K562 (cell line): ENCODE data around the gene ADM2. TPM values are rescaled to one million over a fixed set of nuclear protein-coding genes. Genes with fewer than 3 reads are reported as not detected.

Source experiments
- ARID2 ChIP-seq: fragments of 450-650 bp; IDR thresholded peaks from 2 replicates; pipeline ENCODE4 v1.6.1; 2017; ENCODE audit warnings: antibody characterized with exemption, mild to moderate bottlenecking
- BACH1 ChIP-seq: fragments of 200-800 bp; sonication (Bioruptor generic); IDR thresholded peaks from 2 replicates; pipeline ENCODE4 v1.6.1; 2016; ENCODE audit warnings: missing genetic modification characterization, missing compliant biosample characterization
- CEBPB ChIP-seq: fragments of 450-650 bp; IDR thresholded peaks from 2 replicates; pipeline ENCODE4 v1.6.1; 2016; ENCODE audit warnings: missing genetic modification characterization, missing compliant biosample characterization
- E2F5 ChIP-seq: sonication (generic); formaldehyde crosslinking; IDR thresholded peaks from 2 replicates; pipeline ENCODE4 v1.8.0; 2022; ENCODE audit warnings: mild to moderate bottlenecking, missing genetic modification reagents
- HNRNPH1 ChIP-seq: fragments of 200-400 bp; formaldehyde crosslinking; optimal IDR thresholded peaks from 2 replicates; pipeline ENCODE3; 2017; ENCODE audit warnings: low read depth, mild to moderate bottlenecking, low read length, moderate library complexity
- HNRNPK ChIP-seq: fragments of 200-400 bp; formaldehyde crosslinking; IDR thresholded peaks from one replicate; pipeline ENCODE4 v1.6.1; 2018; ENCODE audit warnings: mild to moderate bottlenecking, low read depth, low read length; ENCODE audit not compliant: poor library complexity, severe bottlenecking
- NR2C1 ChIP-seq, 2 experiments: fragments of 450-650 bp; IDR thresholded peaks; 2 replicates each; pipeline ENCODE4 v1.6.1; 2017; ENCODE audit warnings: mild to moderate bottlenecking in 2 of 2, antibody characterized with exemption in 1 of 2, inconsistent platforms in 1 of 2, missing compliant biosample characterization in 1 of 2, missing genetic modification characterization in 1 of 2
- PCBP2 ChIP-seq: fragments of 200-400 bp; formaldehyde crosslinking; IDR thresholded peaks from 2 replicates; pipeline ENCODE4 v1.6.1; 2018; ENCODE audit warnings: low read length, low read depth, mild to moderate bottlenecking, moderate library complexity; ENCODE audit not compliant: poor library complexity, severe bottlenecking
- POLR2AphosphoS2 ChIP-seq: IDR thresholded peaks from 2 replicates; pipeline ENCODE4 v1.6.1; 2012; ENCODE audit warnings: low read length, improper control_type of control experiment
- POLR2G ChIP-seq: fragments of 200-400 bp; formaldehyde crosslinking; IDR thresholded peaks from 2 replicates; pipeline ENCODE4 v1.6.1; 2017; ENCODE audit warnings: low read depth, mild to moderate bottlenecking, antibody characterized with exemption, low read length, moderate library complexity
- POU5F1 ChIP-seq: fragments of 150-350 bp; IDR thresholded peaks from 2 replicates; pipeline ENCODE4 v1.6.1; 2014; ENCODE audit warnings: borderline replicate concordance, low read length, low read depth, mild to moderate bottlenecking; ENCODE audit not compliant: partially characterized antibody
- PTTG1 ChIP-seq: fragments of 450-650 bp; IDR thresholded peaks from 2 replicates; pipeline ENCODE4 v1.6.1; 2016; ENCODE audit warnings: low read depth, mild to moderate bottlenecking, missing genetic modification characterization, missing compliant biosample characterization
- RBFOX2 ChIP-seq: fragments of 200-400 bp; formaldehyde crosslinking; IDR thresholded peaks from 2 replicates; pipeline ENCODE4 v1.6.1; 2017; ENCODE audit warnings: low read depth, mild to moderate bottlenecking, low read length, moderate library complexity
- RFX7 ChIP-seq: fragments of 250-450 bp; sonication (Bioruptor Pico); IDR thresholded peaks from 2 replicates; pipeline ENCODE4 v1.5.1; 2021; ENCODE audit warnings: mild to moderate bottlenecking
- TAF9B ChIP-seq: fragments of 450-650 bp; IDR thresholded peaks from 2 replicates; pipeline ENCODE4 v1.6.1; 2018; ENCODE audit warnings: mild to moderate bottlenecking; ENCODE audit not compliant: partially characterized antibody
- TBP ChIP-seq: optimal IDR thresholded peaks from 2 replicates; pipeline ENCODE3; 2011; ENCODE audit warnings: low read depth, low read length, improper control_type of control experiment
- TGIF2 ChIP-seq: sonication (generic); formaldehyde crosslinking; IDR thresholded peaks from 2 replicates; pipeline ENCODE4 v1.8.1; 2022; ENCODE audit warnings: mild to moderate bottlenecking, missing genetic modification reagents, moderate library complexity
- ZFX ChIP-seq: sonication (generic); formaldehyde crosslinking; IDR thresholded peaks from 2 replicates; pipeline ENCODE4 v1.8.0; 2022; ENCODE audit warnings: mild to moderate bottlenecking, missing genetic modification reagents, moderate library complexity
- ZNF124 ChIP-seq: sonication (generic); formaldehyde crosslinking; IDR thresholded peaks from 2 replicates; pipeline ENCODE4 v1.8.1; 2022; ENCODE audit warnings: missing genetic modification reagents
- ZNF134 ChIP-seq: fragments of 250-450 bp; sonication (Bioruptor Pico); conservative IDR thresholded peaks from 2 replicates; pipeline ENCODE4 v1.4.0; 2020
- ZNF76 ChIP-seq: fragments of 250-450 bp; sonication (Bioruptor Pico); IDR thresholded peaks from 2 replicates; pipeline ENCODE4 v1.4.0; 2020; ENCODE audit warnings: mild to moderate bottlenecking, moderate library complexity, borderline replicate concordance
- polyA plus RNA-seq, 8 experiments: library from polyadenylated mRNA; depleted of rRNA in 4 of 8; stranded (reverse) in 5 of 8; unstranded in 3 of 8; fragments of >200 nt; fragmentation: Nextera tagmentation in 2 of 8; fragmentation: Illumina TruSeq in 1 of 8; extraction: Ambion mirVana in 2 of 8; extraction: Trizol in 1 of 8; gene quantifications; 2 replicates each; pipeline versions ENCODE4 v1.2.1 to v1.2.3, GENCODE V29; 2011 to 2014; ENCODE audit warnings: inconsistent platforms in 1 of 8, missing spikeins in 1 of 8
- total RNA-seq, 7 experiments: library from RNA; depleted of rRNA in 6 of 7; stranded (reverse); fragments of >200 nt in 6 of 7; fragmentation: Illumina TruSeq in 2 of 7; extraction: Trizol in 2 of 7; gene quantifications; 2 replicates each; pipeline versions ENCODE4 v1.2.1 to v1.2.3, GENCODE V29; 2011 to 2021; ENCODE audit warnings: low replicate concordance in 1 of 7
- TF ChIP-seq, protein P1 (sequence below): fragments of 450-650 bp; formaldehyde crosslinking; IDR thresholded peaks from 2 replicates; pipeline ENCODE4 v1.4.0; 2020; ENCODE audit warnings: mild to moderate bottlenecking
- TF ChIP-seq, protein P2 (sequence below): IDR thresholded peaks from 3 replicates; pipeline ENCODE4 v1.6.1; 2011; ENCODE audit warnings: borderline replicate concordance, mild to moderate bottlenecking; ENCODE audit not compliant: insufficient read length, insufficient read depth
- TF ChIP-seq, protein P3 (sequence below), 2 experiments: fragments of 450-650 bp; IDR thresholded peaks; 2 replicates each; pipeline ENCODE4 v1.6.1; 2016

ADM2 gene
- total and polyA plus RNA-seq, 9 of the 15 experiments (the other 6 are each of a cell fraction or from before 2014, with no cell fraction given), result 0.11 to 5.1 (median 0.38) TPM

- TF ChIP-seq ZNF76 (CRISPR knock-in tag) (no peak), POU5F1 (no peak), CEBPB (tag) (no peak), TAF9B (no peak), TGIF2 (CRISPR knock-in tag) (no peak), RFX7 (no peak), HNRNPK (no peak), NR2C1 (IDR thresholded peaks at IDR 0.05) (no peak), NR2C1 (tag; IDR thresholded peaks at IDR 0.05) (no peak), PCBP2 (no peak), RBFOX2 (0 out of 2 replicates have a peak, but pooled peaks have one; percentile 11), ZNF124 (CRISPR knock-in tag) (no peak), HNRNPH1 (no peak), BACH1 (no peak), PTTG1 (tag) (no peak), POLR2AphosphoS2 (peak; percentile 79), TBP (no peak), ZFX (no peak), ARID2 (no peak), ZNF134 (CRISPR knock-in tag) (no peak), POLR2G (peak; percentile 72), E2F5 (CRISPR knock-in tag) (no peak)
- TF ChIP-seq, protein P1, sequence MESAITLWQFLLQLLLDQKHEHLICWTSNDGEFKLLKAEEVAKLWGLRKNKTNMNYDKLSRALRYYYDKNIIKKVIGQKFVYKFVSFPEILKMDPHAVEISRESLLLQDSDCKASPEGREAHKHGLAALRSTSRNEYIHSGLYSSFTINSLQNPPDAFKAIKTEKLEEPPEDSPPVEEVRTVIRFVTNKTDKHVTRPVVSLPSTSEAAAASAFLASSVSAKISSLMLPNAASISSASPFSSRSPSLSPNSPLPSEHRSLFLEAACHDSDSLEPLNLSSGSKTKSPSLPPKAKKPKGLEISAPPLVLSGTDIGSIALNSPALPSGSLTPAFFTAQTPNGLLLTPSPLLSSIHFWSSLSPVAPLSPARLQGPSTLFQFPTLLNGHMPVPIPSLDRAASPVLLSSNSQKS, result no peak
- TF ChIP-seq, protein P2, sequence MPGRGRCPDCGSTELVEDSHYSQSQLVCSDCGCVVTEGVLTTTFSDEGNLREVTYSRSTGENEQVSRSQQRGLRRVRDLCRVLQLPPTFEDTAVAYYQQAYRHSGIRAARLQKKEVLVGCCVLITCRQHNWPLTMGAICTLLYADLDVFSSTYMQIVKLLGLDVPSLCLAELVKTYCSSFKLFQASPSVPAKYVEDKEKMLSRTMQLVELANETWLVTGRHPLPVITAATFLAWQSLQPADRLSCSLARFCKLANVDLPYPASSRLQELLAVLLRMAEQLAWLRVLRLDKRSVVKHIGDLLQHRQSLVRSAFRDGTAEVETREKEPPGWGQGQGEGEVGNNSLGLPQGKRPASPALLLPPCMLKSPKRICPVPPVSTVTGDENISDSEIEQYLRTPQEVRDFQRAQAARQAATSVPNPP, result no peak
- TF ChIP-seq, protein P3, sequence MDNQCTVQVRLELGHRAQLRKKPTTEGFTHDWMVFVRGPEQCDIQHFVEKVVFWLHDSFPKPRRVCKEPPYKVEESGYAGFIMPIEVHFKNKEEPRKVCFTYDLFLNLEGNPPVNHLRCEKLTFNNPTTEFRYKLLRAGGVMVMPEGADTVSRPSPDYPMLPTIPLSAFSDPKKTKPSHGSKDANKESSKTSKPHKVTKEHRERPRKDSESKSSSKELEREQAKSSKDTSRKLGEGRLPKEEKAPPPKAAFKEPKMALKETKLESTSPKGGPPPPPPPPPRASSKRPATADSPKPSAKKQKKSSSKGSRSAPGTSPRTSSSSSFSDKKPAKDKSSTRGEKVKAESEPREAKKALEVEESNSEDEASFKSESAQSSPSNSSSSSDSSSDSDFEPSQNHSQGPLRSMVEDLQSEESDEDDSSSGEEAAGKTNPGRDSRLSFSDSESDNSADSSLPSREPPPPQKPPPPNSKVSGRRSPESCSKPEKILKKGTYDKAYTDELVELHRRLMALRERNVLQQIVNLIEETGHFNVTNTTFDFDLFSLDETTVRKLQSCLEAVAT (IDR thresholded peaks at IDR 0.05), result no peak
Observed at GRCh38 chr22:50445071-50445879, 36.1 kb upstream of the ADM2 start (continued).
